ENCODE data around the gene ZNF106.

The ZNF106 gene

GRCh38 chr15:42404461-42405235, 86.3 kb downstream of the ZNF106 start:
- DNase-seq: no peak

- no peak for DNase-seq
Measured at GRCh38 chr15:42403389-42403788, 87.6 kb downstream of the ZNF106 start.

- DNase-seq: no peak
Measured at GRCh38 chr15:42402455-42403205, 88.3 kb downstream of the ZNF106 start.

- DNase-seq: peak; percentile 23
Measured at GRCh38 chr15:42401544-42402454, 89.1 kb downstream of the ZNF106 start.

- no peak for DNase-seq
Measured at GRCh38 chr15:42395838-42396237, 95.1 kb downstream of the ZNF106 start.

- no peak for DNase-seq
Measured at GRCh38 chr15:42394106-42394505, 96.8 kb downstream of the ZNF106 start.

- no peak for DNase-seq
Measured at GRCh38 chr15:42392309-42393024, 98.5 kb downstream of the ZNF106 start.

GRCh38 chr15:42387603-42388002, 103.3 kb downstream of the ZNF106 start:
- no peak for DNase-seq

GRCh38 chr15:42385980-42386700, 104.8 kb downstream of the ZNF106 start:
- DNase-seq: no peak

- DNase-seq: peak; percentile 60
Measured at GRCh38 chr15:42385206-42385979, 105.5 kb downstream of the ZNF106 start.

GRCh38 chr15:42384597-42384996, 106.3 kb downstream of the ZNF106 start:
- no peak for DNase-seq

GRCh38 chr15:42378011-42378410, 112.9 kb downstream of the ZNF106 start:
- no peak for DNase-seq

GRCh38 chr15:42375941-42376340, 115.0 kb downstream of the ZNF106 start:
- no peak for DNase-seq

- DNase-seq: no peak
Measured at GRCh38 chr15:42375252-42375651, 115.7 kb downstream of the ZNF106 start.

GRCh38 chr15:42374810-42375209, 116.1 kb downstream of the ZNF106 start:
- no peak for DNase-seq

- DNase-seq: no peak
Measured at GRCh38 chr15:42373936-42374335, 117.0 kb downstream of the ZNF106 start.

GRCh38 chr15:42373274-42373673, 117.7 kb downstream of the ZNF106 start:
- no peak for DNase-seq

- DNase-seq: peak; percentile 13
Measured at GRCh38 chr15:42371096-42371495, 119.8 kb downstream of the ZNF106 start.

- no peak for DNase-seq
Measured at GRCh38 chr15:42368096-42368495, 122.8 kb downstream of the ZNF106 start.

- no peak for DNase-seq
Measured at GRCh38 chr15:42367041-42367440, 123.9 kb downstream of the ZNF106 start.
